NK-92 treated with Interleukin-12 subunit alpha and Interleukin-12 subunit beta, amount 100 ng/mL, for 24 hours (cell line): ENCODE measurements around the gene STMND1.

Source experiments
- DNase-seq: peaks from one replicate; lab custom pipeline; 2025; lab: John Stamatoyannopoulos, UW

Gene STMND1

GRCh38 chr6:17165383-17165782, 63.5 kb downstream of the STMND1 start:
- no peak for DNase-seq

- no peak for DNase-seq
Observed at GRCh38 chr6:17167327-17167979, 65.6 kb downstream of the STMND1 start.

- no peak for DNase-seq
Observed at GRCh38 chr6:17169291-17169690, 67.4 kb downstream of the STMND1 start.

- no peak for DNase-seq
Observed at GRCh38 chr6:17169711-17170110, 67.9 kb downstream of the STMND1 start.

- DNase-seq = no peak
Observed at GRCh38 chr6:17172836-17173470, 71.1 kb downstream of the STMND1 start.

GRCh38 chr6:17178326-17178725, 76.5 kb downstream of the STMND1 start:
- DNase-seq = no peak

GRCh38 chr6:17178754-17179529, 77.1 kb downstream of the STMND1 start:
- DNase-seq = no peak

- no peak for DNase-seq
Observed at GRCh38 chr6:17179530-17180073, 77.8 kb downstream of the STMND1 start.
